ENCODE results near the gene ETS1.

ETS1 gene

GRCh38 chr11:128594226-128594625 is 6.9 kb upstream of the ETS1 start:
- Histone ChIP-seq H3K27ac (ENCODE audit: low read depth, low read length) (no peak overlapping the region), H3K9me3 (ENCODE audit: control insufficient read depth in 1 of 2, low read length in 2 of 2) (no peaks in the 10 kb centered on the region), H3K4me1 (ENCODE audit: control insufficient read depth in 1 of 2, insufficient read depth in 2 of 2, low read length in 2 of 2) (no peaks in the 10 kb centered on the region), H3K9ac (ENCODE audit: low read depth in 1 of 2, low read length in 2 of 2) (no peak overlapping the region), H3K4me3 (ENCODE audit: low read depth in 1 of 2, low read length in 2 of 2) (no peak overlapping the region), H3K36me3 (ENCODE audit: control insufficient read depth in 1 of 2, insufficient read depth in 2 of 2, low read length in 2 of 2) (no peaks in the 10 kb centered on the region), H3K27me3 (ENCODE audit: control insufficient read depth in 1 of 2, insufficient read depth in 2 of 2, low read length in 2 of 2) (peaks cover 4 to 14% of the 10 kb centered on the region in 2 donors)

- Histone ChIP-seq H3K4me3 (ENCODE audit: low read depth in 1 of 2, low read length in 2 of 2) (no peak overlapping the region), H3K4me1 (ENCODE audit: control insufficient read depth in 1 of 2, insufficient read depth in 2 of 2, low read length in 2 of 2) (no peaks in the 10 kb centered on the region), H3K27me3 (ENCODE audit: control insufficient read depth in 1 of 2, insufficient read depth in 2 of 2, low read length in 2 of 2) (peaks cover 7 to 14% of the 10 kb centered on the region in 2 donors), H3K9me3 (ENCODE audit: control insufficient read depth in 1 of 2, low read length in 2 of 2) (no peaks in the 10 kb centered on the region), H3K9ac (ENCODE audit: low read depth in 1 of 2, low read length in 2 of 2) (no peak overlapping the region), H3K27ac (ENCODE audit: low read depth, low read length) (no peak overlapping the region), H3K36me3 (ENCODE audit: control insufficient read depth in 1 of 2, insufficient read depth in 2 of 2, low read length in 2 of 2) (no peaks in the 10 kb centered on the region)
These were observed 5.9 kb upstream of the ETS1 start for GRCh38 chr11:128593281-128593680.

GRCh38 chr11:128592454-128592853 is 5.1 kb upstream of the ETS1 start:
- Histone ChIP-seq H3K4me1 (ENCODE audit: control insufficient read depth in 1 of 2, insufficient read depth in 2 of 2, low read length in 2 of 2) (no peaks in the 10 kb centered on the region), H3K9me3 (ENCODE audit: control insufficient read depth in 1 of 2, low read length in 2 of 2) (no peaks in the 10 kb centered on the region), H3K36me3 (ENCODE audit: control insufficient read depth in 1 of 2, insufficient read depth in 2 of 2, low read length in 2 of 2) (no peaks in the 10 kb centered on the region), H3K27ac (ENCODE audit: low read depth, low read length) (no peak overlapping the region), H3K4me3 (ENCODE audit: low read depth in 1 of 2, low read length in 2 of 2) (no peak overlapping the region), H3K9ac (ENCODE audit: low read depth in 1 of 2, low read length in 2 of 2) (no peak overlapping the region), H3K27me3 (ENCODE audit: control insufficient read depth in 1 of 2, insufficient read depth in 2 of 2, low read length in 2 of 2) (peaks cover 7 to 16% of the 10 kb centered on the region in 2 donors)

GRCh38 chr11:128590587-128590986 is 3.2 kb upstream of the ETS1 start:
- Histone ChIP-seq H3K4me1 (ENCODE audit: control insufficient read depth in 1 of 2, insufficient read depth in 2 of 2, low read length in 2 of 2) (no peaks in the 10 kb centered on the region), H3K27ac (ENCODE audit: low read depth, low read length) (no peak overlapping the region), H3K27me3 (ENCODE audit: control insufficient read depth in 1 of 2, insufficient read depth in 2 of 2, low read length in 2 of 2) (peaks cover 7 to 28% of the 10 kb centered on the region in 2 donors), H3K4me3 (ENCODE audit: low read depth in 1 of 2, low read length in 2 of 2) (no peak overlapping the region), H3K9ac (ENCODE audit: low read depth in 1 of 2, low read length in 2 of 2) (no peak overlapping the region), H3K9me3 (ENCODE audit: control insufficient read depth in 1 of 2, low read length in 2 of 2) (no peaks in the 10 kb centered on the region), H3K36me3 (ENCODE audit: control insufficient read depth in 1 of 2, insufficient read depth in 2 of 2, low read length in 2 of 2) (no peaks in the 10 kb centered on the region)

GRCh38 chr11:128589998-128590397 is 2.6 kb upstream of the ETS1 start:
- H3K27ac ChIP-seq (ENCODE audit: low read depth, low read length): no peak overlapping the region
- H3K4me3 ChIP-seq (ENCODE audit: low read depth in 1 of 2, low read length in 2 of 2): no peak overlapping the region
- no peak overlapping the region for H3K9ac ChIP-seq (ENCODE audit: low read depth in 1 of 2, low read length in 2 of 2)
- no peaks in the 10 kb centered on the region for H3K9me3 ChIP-seq (ENCODE audit: control insufficient read depth in 1 of 2, low read length in 2 of 2)
- no peaks in the 10 kb centered on the region for H3K4me1 ChIP-seq (ENCODE audit: control insufficient read depth in 1 of 2, insufficient read depth in 2 of 2, low read length in 2 of 2)
- peaks cover 7 to 30% of the 10 kb centered on the region in 2 donors for H3K27me3 ChIP-seq (ENCODE audit: control insufficient read depth in 1 of 2, insufficient read depth in 2 of 2, low read length in 2 of 2)
- H3K36me3 ChIP-seq (ENCODE audit: control insufficient read depth in 1 of 2, insufficient read depth in 2 of 2, low read length in 2 of 2): no peaks in the 10 kb centered on the region

GRCh38 chr11:128588093-128588492 is 735 bp upstream of the ETS1 start:
- no peak overlapping the region for H3K4me3 ChIP-seq (ENCODE audit: low read depth in 1 of 2, low read length in 2 of 2)
- H3K27me3 ChIP-seq (ENCODE audit: control insufficient read depth in 1 of 2, insufficient read depth in 2 of 2, low read length in 2 of 2): peaks cover 7 to 26% of the 10 kb centered on the region in 2 donors

GRCh38 chr11:128586689-128587088 is 669 bp downstream of the ETS1 start:
- H3K27ac ChIP-seq (ENCODE audit: low read depth, low read length): no peak overlapping the region

More at GRCh38 chr11:128588093-128588492, 735 bp upstream of the ETS1 start:
- no peak overlapping the region for H3K27ac ChIP-seq (ENCODE audit: low read depth, low read length)
- H3K36me3 ChIP-seq (ENCODE audit: control insufficient read depth in 1 of 2, insufficient read depth in 2 of 2, low read length in 2 of 2): no peaks in the 10 kb centered on the region
- no peaks in the 10 kb centered on the region for H3K9me3 ChIP-seq (ENCODE audit: control insufficient read depth in 1 of 2, low read length in 2 of 2)
- no peak overlapping the region for H3K9ac ChIP-seq (ENCODE audit: low read depth in 1 of 2, low read length in 2 of 2)
- H3K4me1 ChIP-seq (ENCODE audit: control insufficient read depth in 1 of 2, insufficient read depth in 2 of 2, low read length in 2 of 2): no peaks in the 10 kb centered on the region

GRCh38 chr11:128585498-128586238 is 1.7 kb downstream of the ETS1 start:
- H3K4me3 ChIP-seq (ENCODE audit: low read depth in 1 of 2, low read length in 2 of 2): no peak overlapping the region
- H3K9me3 ChIP-seq (ENCODE audit: control insufficient read depth in 1 of 2, low read length in 2 of 2): no peaks in the 10 kb centered on the region
- no peak overlapping the region for H3K9ac ChIP-seq (ENCODE audit: low read depth in 1 of 2, low read length in 2 of 2)
- no peaks in the 10 kb centered on the region for H3K36me3 ChIP-seq (ENCODE audit: control insufficient read depth in 1 of 2, insufficient read depth in 2 of 2, low read length in 2 of 2)
- H3K27ac ChIP-seq (ENCODE audit: low read depth, low read length): no peak overlapping the region
- H3K4me1 ChIP-seq (ENCODE audit: control insufficient read depth in 1 of 2, insufficient read depth in 2 of 2, low read length in 2 of 2): no peaks in the 10 kb centered on the region
- H3K27me3 ChIP-seq (ENCODE audit: control insufficient read depth in 1 of 2, insufficient read depth in 2 of 2, low read length in 2 of 2): peaks cover 4 to 21% of the 10 kb centered on the region in 2 donors

More at GRCh38 chr11:128586689-128587088, 669 bp downstream of the ETS1 start:
- H3K4me3 ChIP-seq (ENCODE audit: low read depth in 1 of 2, low read length in 2 of 2): no peak overlapping the region
- no peaks in the 10 kb centered on the region for H3K4me1 ChIP-seq (ENCODE audit: control insufficient read depth in 1 of 2, insufficient read depth in 2 of 2, low read length in 2 of 2)
- no peak overlapping the region for H3K9ac ChIP-seq (ENCODE audit: low read depth in 1 of 2, low read length in 2 of 2)
- no peaks in the 10 kb centered on the region for H3K36me3 ChIP-seq (ENCODE audit: control insufficient read depth in 1 of 2, insufficient read depth in 2 of 2, low read length in 2 of 2)
- peaks cover 4 to 21% of the 10 kb centered on the region in 2 donors for H3K27me3 ChIP-seq (ENCODE audit: control insufficient read depth in 1 of 2, insufficient read depth in 2 of 2, low read length in 2 of 2)
- no peaks in the 10 kb centered on the region for H3K9me3 ChIP-seq (ENCODE audit: control insufficient read depth in 1 of 2, low read length in 2 of 2)

- Histone ChIP-seq H3K9me3 (ENCODE audit: control insufficient read depth in 1 of 2, low read length in 2 of 2) (no peaks in the 10 kb centered on the region), H3K27ac (ENCODE audit: low read depth, low read length) (no peak overlapping the region), H3K27me3 (ENCODE audit: control insufficient read depth in 1 of 2, insufficient read depth in 2 of 2, low read length in 2 of 2) (peaks cover 4 to 21% of the 10 kb centered on the region in 2 donors), H3K4me3 (ENCODE audit: low read depth in 1 of 2, low read length in 2 of 2) (no peak overlapping the region), H3K9ac (ENCODE audit: low read depth in 1 of 2, low read length in 2 of 2) (no peak overlapping the region), H3K36me3 (ENCODE audit: control insufficient read depth in 1 of 2, insufficient read depth in 2 of 2, low read length in 2 of 2) (no peaks in the 10 kb centered on the region), H3K4me1 (ENCODE audit: control insufficient read depth in 1 of 2, insufficient read depth in 2 of 2, low read length in 2 of 2) (no peaks in the 10 kb centered on the region)
These were observed 3.1 kb downstream of the ETS1 start for GRCh38 chr11:128584253-128584652.

GRCh38 chr11:128582496-128583366 is 4.6 kb downstream of the ETS1 start:
- Histone ChIP-seq H3K9me3 (ENCODE audit: control insufficient read depth in 1 of 2, low read length in 2 of 2) (no peaks in the 10 kb centered on the region), H3K9ac (ENCODE audit: low read depth in 1 of 2, low read length in 2 of 2) (no peak overlapping the region), H3K27ac (ENCODE audit: low read depth, low read length) (no peak overlapping the region), H3K27me3 (ENCODE audit: control insufficient read depth in 1 of 2, insufficient read depth in 2 of 2, low read length in 2 of 2) (peaks cover 0 to 23% of the 10 kb centered on the region in 2 donors), H3K4me1 (ENCODE audit: control insufficient read depth in 1 of 2, insufficient read depth in 2 of 2, low read length in 2 of 2) (no peaks in the 10 kb centered on the region), H3K36me3 (ENCODE audit: control insufficient read depth in 1 of 2, insufficient read depth in 2 of 2, low read length in 2 of 2) (no peaks in the 10 kb centered on the region), H3K4me3 (ENCODE audit: low read depth in 1 of 2, low read length in 2 of 2) (no peak overlapping the region)
